ENCODE measurements around the gene ZNF536. TPM values are rescaled to one million over a fixed set of nuclear protein-coding genes. Genes with fewer than 3 reads are reported as not detected.
"Not testable (repeated sequence)": the region's sequence is repeated elsewhere in the genome, so short reads cannot be mapped to it uniquely, and the experiment has no call there.

ZNF536 gene
- total RNA-seq, 1 experiment from 2014 or later: not detected

DNA sequence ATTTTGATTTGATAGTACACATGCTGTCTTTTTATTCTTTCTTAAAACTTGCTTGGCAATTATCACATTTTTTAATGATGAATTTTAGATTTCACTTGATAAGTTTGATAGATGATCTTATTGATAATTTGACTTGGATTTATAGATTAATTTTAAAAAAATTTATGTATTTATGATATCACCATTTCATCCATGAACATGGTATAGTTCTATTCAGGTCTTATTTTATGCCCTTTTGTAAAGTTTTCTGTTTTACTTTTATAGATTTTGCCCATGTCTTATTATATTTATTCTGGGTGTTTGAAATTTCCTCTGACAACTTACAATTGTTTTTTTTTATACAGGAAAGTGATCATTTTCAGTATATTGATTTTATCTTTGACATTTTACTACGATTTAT lies 39.5 kb downstream of the ZNF536 start:
- no peak for DNase-seq
- Histone ChIP-seq H3K9me2 (ENCODE audit: insufficient read depth) (no peaks in the 10 kb centered on the region), H3K4me2 (no peak overlapping the region), H3K4me1 (replicated peaks; ENCODE audit: insufficient read depth) (no peaks in the 10 kb centered on the region), H3K27me3 (ENCODE audit: insufficient read depth, low read depth) (peaks cover 2% of the 10 kb centered on the region), H3K4me3 (no peak overlapping the region), H3F3A (ENCODE audit: insufficient read depth, low read depth) (no peaks in the 10 kb centered on the region), H3K36me3 (ENCODE audit: low read depth) (no peaks in the 10 kb centered on the region), H3K27ac (no peak overlapping the region), H3K9me3 (ENCODE audit: insufficient read depth, low read depth) (no peaks in the 10 kb centered on the region), H4K20me1 (ENCODE audit: insufficient read depth) (peaks cover 3% of the 10 kb centered on the region; the same call in 1 of the 2 replicates), H2AFZ (no peak overlapping the region), H3K79me2 (ENCODE audit: low read depth) (no peaks in the 10 kb centered on the region)
- TF ChIP-seq EZH2 (IDR thresholded peaks at IDR 0.05; ENCODE audit: low read depth): no peak
- TF ChIP-seq, protein P1, sequence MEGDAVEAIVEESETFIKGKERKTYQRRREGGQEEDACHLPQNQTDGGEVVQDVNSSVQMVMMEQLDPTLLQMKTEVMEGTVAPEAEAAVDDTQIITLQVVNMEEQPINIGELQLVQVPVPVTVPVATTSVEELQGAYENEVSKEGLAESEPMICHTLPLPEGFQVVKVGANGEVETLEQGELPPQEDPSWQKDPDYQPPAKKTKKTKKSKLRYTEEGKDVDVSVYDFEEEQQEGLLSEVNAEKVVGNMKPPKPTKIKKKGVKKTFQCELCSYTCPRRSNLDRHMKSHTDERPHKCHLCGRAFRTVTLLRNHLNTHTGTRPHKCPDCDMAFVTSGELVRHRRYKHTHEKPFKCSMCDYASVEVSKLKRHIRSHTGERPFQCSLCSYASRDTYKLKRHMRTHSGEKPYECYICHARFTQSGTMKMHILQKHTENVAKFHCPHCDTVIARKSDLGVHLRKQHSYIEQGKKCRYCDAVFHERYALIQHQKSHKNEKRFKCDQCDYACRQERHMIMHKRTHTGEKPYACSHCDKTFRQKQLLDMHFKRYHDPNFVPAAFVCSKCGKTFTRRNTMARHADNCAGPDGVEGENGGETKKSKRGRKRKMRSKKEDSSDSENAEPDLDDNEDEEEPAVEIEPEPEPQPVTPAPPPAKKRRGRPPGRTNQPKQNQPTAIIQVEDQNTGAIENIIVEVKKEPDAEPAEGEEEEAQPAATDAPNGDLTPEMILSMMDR (conservative IDR thresholded peaks at IDR 0.05): no peak
- CTCF ChIA-PET: no interaction called here
- BruUV-seq (replicated peaks): no TSS peak
- POLR2A ChIA-PET (ENCODE audit: unreplicated experiment): no interaction called here
- intact Hi-C loops (cut with micrococcal nuclease; ENCODE audit: unreplicated experiment): no loop called here

DNA sequence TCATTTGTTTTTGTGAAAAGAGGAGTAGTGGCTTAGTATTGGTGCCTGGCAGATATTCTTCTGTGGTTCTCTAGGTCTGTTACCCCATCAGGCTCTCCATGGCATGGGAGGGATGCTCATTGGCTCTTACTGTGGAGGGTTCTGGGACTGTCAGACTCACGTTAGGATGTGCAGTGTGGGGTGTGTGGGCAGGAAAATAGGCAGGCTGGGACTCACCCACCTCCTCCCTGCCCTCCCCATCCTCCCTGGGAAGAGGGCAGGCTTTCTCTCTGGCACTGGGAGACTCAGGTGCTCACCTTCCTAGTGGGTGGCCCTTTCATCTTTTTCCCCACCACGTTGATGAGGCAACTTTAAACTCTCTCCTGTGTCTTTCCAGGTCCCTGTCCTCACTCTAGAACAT lies 44.2 kb downstream of the ZNF536 start:
- no peaks in the 10 kb centered on the region for H3K79me2 ChIP-seq (ENCODE audit: low read depth)
- peaks cover 3% of the 10 kb centered on the region; the same call in 1 of the 2 replicates for H4K20me1 ChIP-seq (ENCODE audit: insufficient read depth)
- no peaks in the 10 kb centered on the region for H3K4me1 ChIP-seq (replicated peaks; ENCODE audit: insufficient read depth)
- H3K36me3 ChIP-seq (ENCODE audit: low read depth): no peaks in the 10 kb centered on the region
- no peak overlapping the region for H3K4me3 ChIP-seq
- no peaks in the 10 kb centered on the region for H3K9me3 ChIP-seq (ENCODE audit: insufficient read depth, low read depth)
- DNase-seq: no peak
- ChIA-PET POLR2A (ENCODE audit: unreplicated experiment) (no interaction called here), CTCF (no interaction called here)
- no peaks in the 10 kb centered on the region for H3K9me2 ChIP-seq (ENCODE audit: insufficient read depth)
- BruUV-seq (replicated peaks): no TSS peak
- peaks cover 14% of the 10 kb centered on the region for H3K27me3 ChIP-seq (ENCODE audit: insufficient read depth, low read depth)
- H2AFZ ChIP-seq: no peak overlapping the region
- intact Hi-C loops (cut with micrococcal nuclease; ENCODE audit: unreplicated experiment): no loop called here
- H3K4me2 ChIP-seq: no peak overlapping the region
- no peak overlapping the region for H3K27ac ChIP-seq
- TF ChIP-seq EZH2 (IDR thresholded peaks at IDR 0.05; ENCODE audit: low read depth): no peak
- TF ChIP-seq, protein P1 (conservative IDR thresholded peaks at IDR 0.05): no peak
- no peaks in the 10 kb centered on the region for H3F3A ChIP-seq (ENCODE audit: insufficient read depth, low read depth)

DNA sequence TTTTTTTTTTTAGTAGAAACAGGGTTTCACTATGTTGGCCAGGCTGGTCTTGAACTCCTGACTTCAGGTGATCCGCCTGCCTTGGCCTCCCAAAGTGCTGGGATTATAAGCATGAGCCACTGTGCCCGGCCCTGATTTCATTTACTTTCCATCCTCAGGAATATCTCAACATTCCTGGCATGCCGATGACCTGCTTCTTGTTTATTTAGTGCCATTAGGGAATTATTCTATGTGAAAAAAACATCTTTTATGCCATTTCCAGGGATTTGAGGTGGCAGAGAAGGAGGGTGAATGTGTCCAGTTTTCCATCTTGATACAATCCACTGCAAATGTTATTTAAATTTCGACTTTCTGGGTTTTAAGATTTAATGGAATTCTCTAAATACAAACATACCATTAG lies 45.0 kb downstream of the ZNF536 start:
- peaks cover 14% of the 10 kb centered on the region for H3K27me3 ChIP-seq (ENCODE audit: insufficient read depth, low read depth)
- CTCF ChIA-PET; H3K4me1 ChIP-seq (replicated peaks; ENCODE audit: insufficient read depth); POLR2A ChIA-PET (ENCODE audit: unreplicated experiment); H3K4me3 ChIP-seq; H3K36me3 ChIP-seq (ENCODE audit: low read depth); DNase-seq; H3K4me2 ChIP-seq; H2AFZ ChIP-seq; H3K9me3 ChIP-seq (ENCODE audit: insufficient read depth, low read depth); BruUV-seq (replicated peaks); H3K9me2 ChIP-seq (ENCODE audit: insufficient read depth); H3K79me2 ChIP-seq (ENCODE audit: low read depth); H3K27ac ChIP-seq; H3F3A ChIP-seq (ENCODE audit: insufficient read depth, low read depth); H4K20me1 ChIP-seq (ENCODE audit: insufficient read depth); intact Hi-C loops (cut with micrococcal nuclease; ENCODE audit: unreplicated experiment): not testable (repeated sequence)

DNA sequence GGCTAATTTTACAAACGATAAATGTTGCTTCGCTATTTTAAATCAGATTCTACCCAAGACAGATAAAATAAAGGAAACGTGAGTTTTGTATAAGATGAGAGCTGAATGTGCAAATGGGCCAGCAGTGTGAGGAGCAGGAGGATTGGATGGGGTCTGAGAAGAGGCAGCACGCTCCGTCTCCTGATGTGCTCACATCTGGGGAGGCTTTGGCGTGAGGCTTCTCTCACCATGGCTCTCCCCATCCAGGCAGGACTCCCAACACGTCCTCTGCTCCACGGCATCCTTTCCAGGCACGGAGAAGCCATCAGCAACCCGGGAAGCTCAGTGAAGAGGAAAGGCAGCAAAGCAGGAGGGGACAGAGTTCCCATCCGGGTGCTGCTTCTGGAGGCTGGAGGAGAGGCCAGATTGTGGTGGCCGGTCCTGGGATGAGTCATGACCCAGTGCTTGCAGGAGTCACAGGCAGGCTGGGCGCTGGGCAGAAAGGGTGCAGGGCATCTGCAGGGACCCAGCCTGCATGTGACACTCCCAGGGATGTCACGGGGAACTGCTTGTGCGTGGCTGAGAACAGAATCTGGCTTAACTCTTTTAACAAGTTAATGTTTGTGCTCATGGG lies 47.5 kb downstream of the ZNF536 start:
- TF ChIP-seq, protein P1 (conservative IDR thresholded peaks at IDR 0.05): no peak
- no peak for TF ChIP-seq EZH2 (IDR thresholded peaks at IDR 0.05; ENCODE audit: low read depth)
- H3F3A ChIP-seq (ENCODE audit: insufficient read depth, low read depth): no peaks in the 10 kb centered on the region
- H3K4me2 ChIP-seq: no peak overlapping the region
- BruUV-seq (replicated peaks): no TSS peak
- H3K9me2 ChIP-seq (ENCODE audit: insufficient read depth): no peaks in the 10 kb centered on the region
- no peaks in the 10 kb centered on the region for H4K20me1 ChIP-seq (ENCODE audit: insufficient read depth)
- POLR2A ChIA-PET (ENCODE audit: unreplicated experiment): no interaction called here
- H3K27me3 ChIP-seq (ENCODE audit: insufficient read depth, low read depth): peaks cover 14% of the 10 kb centered on the region
- H3K79me2 ChIP-seq (ENCODE audit: low read depth): no peaks in the 10 kb centered on the region
- H3K9me3 ChIP-seq (ENCODE audit: insufficient read depth, low read depth): no peaks in the 10 kb centered on the region
- H3K4me1 ChIP-seq (replicated peaks; ENCODE audit: insufficient read depth): no peaks in the 10 kb centered on the region
- intact Hi-C loops (cut with micrococcal nuclease; ENCODE audit: unreplicated experiment): no loop called here
- H3K36me3 ChIP-seq (ENCODE audit: low read depth): no peaks in the 10 kb centered on the region
- no peak overlapping the region for H3K4me3 ChIP-seq
- no peak overlapping the region for H3K27ac ChIP-seq
- CTCF ChIA-PET: no interaction called here
- no peak for DNase-seq
- no peak overlapping the region for H2AFZ ChIP-seq
